NCI-H128 (cell line): Measurements from ENCODE around the gene FOSL2.

Experiments used
- DNase-seq: peaks from one replicate; lab custom pipeline; 2025; ENCODE audit not compliant: unreplicated experiment; lab: John Stamatoyannopoulos, UW

Gene FOSL2

GRCh38 chr2:28411166-28411755 lies 18.6 kb downstream of the FOSL2 start:
- DNase-seq = no peak

GRCh38 chr2:28411956-28412609 lies 19.4 kb downstream of the FOSL2 start:
- no peak for DNase-seq

GRCh38 chr2:28412625-28413151 lies 20.0 kb downstream of the FOSL2 start:
- DNase-seq = no peak

DNA sequence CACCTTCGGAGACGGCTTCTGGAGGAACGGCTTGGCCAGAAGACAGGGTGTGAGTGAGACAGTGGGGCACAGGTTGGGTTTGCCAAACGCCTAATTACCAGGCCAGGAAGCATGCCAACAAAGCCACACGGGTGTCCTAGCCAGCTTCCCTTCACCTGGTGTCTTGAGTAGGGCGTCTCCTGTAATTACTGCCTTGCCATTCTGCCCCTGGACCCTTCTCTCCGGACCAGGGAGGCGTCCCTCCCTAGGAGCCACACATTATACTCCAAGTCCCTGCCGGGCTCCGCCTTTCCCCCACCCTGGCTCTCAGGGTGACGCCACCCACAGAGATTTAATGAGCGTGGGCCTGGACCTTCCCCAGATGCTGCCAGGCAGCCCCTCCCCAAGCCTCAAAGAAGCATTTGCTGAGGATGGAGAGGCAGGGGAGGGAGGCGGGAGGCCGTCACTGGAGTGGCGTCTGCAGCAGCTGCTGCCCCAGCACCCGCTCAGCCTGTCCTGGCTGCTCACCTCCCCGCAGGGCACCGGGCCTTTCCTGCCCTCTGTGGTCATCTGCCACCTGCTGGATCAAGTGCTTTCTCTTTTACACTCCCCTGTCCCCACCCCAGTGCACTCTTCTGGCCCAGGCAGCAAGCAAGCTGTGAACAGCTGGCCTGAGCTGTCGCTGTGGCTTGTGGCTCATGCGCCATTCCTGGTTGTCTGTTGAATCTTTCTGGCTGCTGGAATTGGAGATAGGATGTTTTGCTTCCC lies 20.7 kb downstream of the FOSL2 start:
- DNase-seq = no peak

DNA sequence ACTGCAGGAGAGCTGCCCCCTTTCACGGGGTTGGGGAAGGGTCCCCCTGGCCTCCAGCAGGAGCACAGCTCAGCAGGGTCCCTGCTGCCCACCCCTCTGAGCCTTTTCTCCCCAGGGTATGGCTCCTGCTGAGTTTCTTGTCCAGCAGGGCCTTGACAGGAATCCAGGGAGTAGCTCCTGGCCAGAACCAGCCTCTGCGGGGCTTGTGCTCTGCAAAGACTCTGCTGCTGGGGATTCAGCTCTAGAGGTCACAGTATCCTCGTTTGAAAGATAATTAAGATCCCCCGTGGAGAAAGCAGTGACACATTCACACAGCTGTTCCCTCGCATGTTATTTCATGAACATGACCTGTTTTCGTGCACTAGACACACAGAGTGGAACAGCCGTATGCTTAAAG lies 21.2 kb downstream of the FOSL2 start:
- no peak for DNase-seq

DNA sequence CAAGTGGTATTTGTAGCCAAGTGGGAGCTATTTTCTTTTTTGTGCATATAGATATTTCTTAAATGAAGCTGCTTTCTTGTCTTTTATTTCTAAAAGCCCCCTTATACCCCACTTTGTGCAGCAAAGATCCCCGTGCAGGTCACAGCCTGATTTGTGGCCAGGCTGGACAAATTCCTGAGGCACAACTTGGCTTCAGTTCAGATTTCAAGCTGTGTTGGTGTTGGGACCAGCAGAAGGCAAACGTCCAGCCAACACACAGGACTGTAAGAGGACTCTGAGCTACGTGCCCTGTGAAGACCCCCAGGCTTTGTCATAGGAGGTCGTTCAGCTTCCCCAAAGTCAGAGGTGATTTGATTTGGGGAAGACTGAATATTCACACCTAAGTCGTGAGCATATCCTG lies 21.9 kb downstream of the FOSL2 start:
- no peak for DNase-seq

- DNase-seq = no peak
Observed at GRCh38 chr2:28415010-28415409, 22.4 kb downstream of the FOSL2 start.

- no peak for DNase-seq
Observed at GRCh38 chr2:28415715-28416114, 23.1 kb downstream of the FOSL2 start.

DNA sequence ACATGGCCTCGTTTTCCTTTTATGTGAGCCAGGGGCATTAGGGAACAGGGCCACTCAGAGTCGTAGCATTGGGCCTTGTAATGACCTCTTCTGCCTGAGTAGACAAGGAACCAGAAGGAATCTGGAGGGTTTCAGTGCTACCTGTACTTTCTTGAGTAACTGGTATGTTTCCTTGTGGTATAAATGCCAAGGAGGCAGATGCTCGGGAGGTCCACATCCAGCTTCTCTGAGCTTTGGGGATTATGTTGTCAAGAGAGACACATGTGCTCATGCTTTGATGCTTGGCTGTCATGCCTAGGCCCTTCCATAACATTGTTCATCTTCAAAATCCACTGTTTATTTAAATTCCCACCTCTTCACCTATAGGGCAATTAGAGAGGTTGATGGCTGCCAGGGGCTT lies 26.3 kb downstream of the FOSL2 start:
- no peak for DNase-seq

- DNase-seq = no peak
Observed at GRCh38 chr2:28419443-28420270, 27.0 kb downstream of the FOSL2 start.

DNA sequence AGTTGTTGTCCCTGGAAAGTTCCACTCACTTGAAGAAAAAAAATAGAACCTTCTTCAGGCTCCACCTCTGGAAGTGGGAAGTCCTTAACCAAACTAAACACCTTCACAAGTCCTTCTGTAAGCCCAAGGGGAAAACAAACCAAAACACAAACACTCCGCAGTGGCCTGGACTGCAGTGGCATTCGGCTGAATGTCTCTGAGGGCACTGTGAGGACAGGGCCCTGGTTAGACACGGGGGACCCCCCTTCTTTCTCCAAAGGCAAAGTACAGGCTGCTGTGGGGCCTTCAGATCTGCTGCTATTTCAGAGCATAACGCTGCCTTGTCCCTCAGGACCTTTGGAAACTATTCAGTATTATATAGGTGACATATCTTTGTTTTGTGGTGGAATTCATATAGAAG lies 28.1 kb downstream of the FOSL2 start:
- DNase-seq = no peak

DNA sequence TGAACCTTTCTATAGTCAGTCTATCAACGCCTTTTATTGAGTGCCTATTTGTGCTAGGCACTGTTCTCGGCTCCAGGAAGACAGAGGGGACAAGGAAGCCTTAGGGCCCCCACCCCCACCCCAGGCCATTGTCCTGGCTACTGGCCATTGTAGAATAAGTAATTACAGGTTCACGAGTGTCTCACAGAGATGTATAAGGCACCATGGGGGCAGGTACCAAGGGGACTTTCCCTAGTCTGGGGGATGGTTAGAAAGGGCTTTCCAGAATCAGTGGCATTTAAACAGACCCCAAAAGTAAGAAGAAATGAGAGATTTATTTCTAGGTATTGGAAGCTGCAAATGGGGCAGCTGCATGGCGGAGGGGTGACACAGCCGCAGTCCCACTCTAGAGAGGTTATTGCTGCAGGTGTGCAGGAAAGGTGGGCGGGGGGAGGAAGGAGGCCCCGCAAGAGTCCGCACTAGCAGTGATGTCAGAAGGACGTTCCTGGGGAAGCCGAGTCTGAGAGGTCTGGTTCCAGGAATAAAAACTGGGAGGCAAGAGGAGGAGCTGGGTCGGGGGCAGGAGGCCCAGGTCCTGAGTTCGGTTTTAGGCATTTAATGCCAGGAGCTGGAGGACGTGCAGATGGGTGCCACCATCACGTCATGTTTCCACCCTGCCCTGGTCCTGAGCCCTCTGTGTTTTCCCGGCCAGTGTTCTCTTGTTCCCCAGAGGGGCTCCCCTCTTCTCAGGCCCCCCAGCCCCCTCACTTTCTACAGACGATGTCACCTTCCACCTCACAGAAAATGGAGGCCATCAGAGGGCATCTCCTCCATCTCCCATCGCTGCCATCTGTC lies 30.5 kb downstream of the FOSL2 start:
- no peak for DNase-seq

GRCh38 chr2:28423856-28424605 lies 31.4 kb downstream of the FOSL2 start:
- no peak for DNase-seq

DNA sequence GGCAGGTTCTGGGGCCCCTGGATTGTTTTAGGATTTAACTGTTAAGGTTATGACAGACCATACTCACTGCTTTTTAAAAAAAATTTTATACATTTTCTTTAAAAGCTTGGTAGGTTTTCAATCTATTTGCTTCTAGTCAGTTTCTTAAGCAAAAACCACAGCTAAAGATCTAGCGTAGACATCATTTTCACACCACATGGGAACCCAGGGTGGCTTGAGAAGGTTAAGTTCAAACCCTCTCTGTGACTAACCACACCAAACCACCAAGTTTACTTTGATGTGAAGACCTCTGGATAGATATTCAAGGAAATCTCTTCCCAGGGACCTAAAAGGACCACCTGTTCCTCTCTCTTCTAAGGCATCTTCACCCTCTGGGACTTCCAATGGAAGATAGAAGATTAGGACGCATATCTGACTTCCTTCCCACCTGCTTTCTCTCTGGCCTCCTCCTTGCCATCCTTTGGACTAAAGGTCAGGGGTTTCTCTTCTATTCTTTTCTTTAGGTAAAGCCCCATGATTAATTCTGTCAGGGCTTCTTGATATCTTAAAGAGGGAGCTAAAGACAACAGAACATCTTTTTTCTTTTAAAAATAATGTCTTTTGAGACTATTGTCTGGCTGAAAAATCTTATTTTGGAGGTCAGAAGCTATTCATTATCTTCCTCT lies 32.3 kb downstream of the FOSL2 start:
- DNase-seq = no peak

- DNase-seq = no peak
Observed at GRCh38 chr2:28425464-28425835, 32.8 kb downstream of the FOSL2 start.

GRCh38 chr2:28427741-28428415 lies 35.2 kb downstream of the FOSL2 start:
- DNase-seq = no peak

DNA sequence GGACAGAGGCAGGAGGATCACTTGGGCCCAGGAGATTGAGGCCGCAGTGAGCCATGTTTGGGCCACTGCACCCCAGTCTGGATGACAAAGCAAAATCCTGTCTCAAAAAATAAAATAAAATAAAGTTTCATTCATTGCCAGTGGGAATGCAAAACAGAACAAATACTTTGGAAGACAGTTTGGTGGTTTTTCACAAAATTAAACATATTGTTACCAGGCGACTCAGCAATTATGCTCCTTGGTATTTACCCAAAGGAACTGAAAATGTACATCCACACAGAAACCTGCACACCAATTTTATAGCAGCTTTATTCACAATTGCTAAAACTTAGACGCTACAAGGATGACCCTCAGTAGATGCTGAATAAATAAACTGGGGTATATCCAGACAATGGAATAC lies 35.8 kb downstream of the FOSL2 start:
- no peak for DNase-seq

DNA sequence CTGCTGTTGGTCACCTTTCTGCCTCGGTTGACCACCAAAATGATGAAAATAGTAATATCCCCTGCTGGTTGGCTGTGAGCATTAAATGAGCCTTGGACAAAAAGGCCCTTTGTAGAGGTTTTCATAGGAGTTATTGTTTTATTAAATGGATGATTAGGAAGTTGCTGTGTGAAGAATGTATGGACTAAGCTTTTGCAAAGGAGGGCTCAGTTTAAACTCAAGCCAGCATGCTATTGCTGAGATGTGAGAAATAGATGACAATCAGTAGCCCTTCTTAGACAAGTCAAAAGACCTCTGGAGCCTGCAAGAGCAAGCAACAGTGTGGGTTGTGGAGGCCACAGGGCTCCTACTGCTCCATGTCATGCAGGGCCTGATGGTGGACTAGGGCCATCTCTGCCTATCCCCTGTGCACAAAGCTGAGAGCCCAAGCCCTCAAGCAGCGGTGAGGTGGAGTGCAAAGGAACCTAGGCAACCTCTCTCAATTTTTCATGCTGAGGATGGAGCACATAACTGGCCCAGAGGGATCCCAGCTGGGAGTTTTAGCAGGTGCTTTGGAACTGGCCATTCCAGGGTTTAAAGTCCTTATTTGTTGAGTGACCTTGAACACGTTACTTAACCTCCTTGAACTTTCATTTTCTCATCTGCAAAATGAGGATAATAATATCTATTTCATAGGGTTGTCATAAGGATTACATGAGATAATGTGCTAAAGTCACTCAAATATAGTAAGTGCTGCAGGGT lies 37.1 kb downstream of the FOSL2 start:
- no peak for DNase-seq
